NCI-H1417 (cell line): Measurements from ENCODE around the gene CEP112.

ENCODE experiments used
- DNase-seq, 3 experiments: peaks; one replicate each; lab custom pipeline; 2025; lab: John Stamatoyannopoulos, UW

Gene CEP112

GRCh38 chr17:65593855-65594845 is 597.8 kb downstream of the CEP112 start:
- no peak for DNase-seq

- DNase-seq, result no peak
These were observed 598.7 kb downstream of the CEP112 start for GRCh38 chr17:65593092-65593854.

DNA sequence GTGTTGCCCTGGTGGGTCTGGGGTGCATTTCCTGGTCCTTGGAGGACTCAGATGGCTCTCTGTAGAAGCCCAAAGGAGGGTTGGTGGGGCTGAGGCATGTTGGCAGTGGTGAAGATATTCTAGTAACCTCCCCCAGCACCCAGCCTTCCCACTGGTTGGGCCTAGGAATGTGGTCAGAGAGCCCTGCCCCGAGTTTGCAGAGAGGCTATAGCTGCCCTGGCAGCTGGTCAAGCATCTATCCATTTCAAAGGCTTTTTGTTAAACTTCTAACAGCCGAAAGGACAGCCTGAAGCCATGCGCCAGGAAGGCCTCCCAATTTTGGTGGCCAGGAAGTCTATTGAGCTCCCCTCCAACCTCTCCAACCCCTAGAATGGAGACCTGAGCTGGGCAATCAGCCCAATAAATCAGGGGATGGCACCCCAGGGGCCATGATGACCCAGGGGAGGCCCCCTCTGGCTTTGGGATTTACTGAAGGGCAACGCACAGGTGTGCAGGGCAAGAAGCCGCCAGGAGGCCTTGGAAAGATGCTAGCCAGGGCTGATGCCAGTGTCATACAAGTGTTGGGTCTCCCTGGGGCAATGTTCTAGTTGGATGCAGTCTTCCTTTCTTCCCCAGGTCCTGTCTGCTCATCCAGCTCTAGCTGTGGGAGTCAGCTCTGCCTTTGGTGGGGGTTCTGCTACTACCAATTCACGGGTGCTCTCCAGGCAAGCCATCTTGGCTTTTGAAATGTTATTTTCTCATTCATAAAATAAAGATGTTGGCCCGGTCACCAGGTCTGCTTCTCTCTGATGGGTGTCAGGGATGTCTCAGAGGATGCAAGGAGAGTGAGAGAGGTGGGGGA is 599.6 kb downstream of the CEP112 start:
- no peak for DNase-seq

DNA sequence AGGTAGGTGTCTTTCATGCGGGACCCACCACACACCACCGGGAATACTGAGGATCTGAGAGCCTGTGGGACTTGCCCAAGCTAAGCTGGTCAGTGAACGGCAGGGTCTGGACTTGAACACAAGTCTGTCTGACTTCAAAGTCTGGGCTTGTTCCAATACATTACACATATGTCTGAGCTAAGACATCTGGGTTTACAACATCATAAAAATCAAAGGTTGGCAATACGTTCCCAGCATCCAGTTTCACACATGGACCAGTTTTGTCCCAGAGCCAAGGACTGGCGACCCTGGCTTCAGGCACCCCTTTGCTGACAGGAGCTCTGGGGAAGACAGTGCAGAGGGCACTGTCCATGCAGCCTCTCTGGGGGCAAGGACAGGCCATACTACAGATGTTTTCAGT is 602.6 kb downstream of the CEP112 start:
- no peak for DNase-seq

DNA sequence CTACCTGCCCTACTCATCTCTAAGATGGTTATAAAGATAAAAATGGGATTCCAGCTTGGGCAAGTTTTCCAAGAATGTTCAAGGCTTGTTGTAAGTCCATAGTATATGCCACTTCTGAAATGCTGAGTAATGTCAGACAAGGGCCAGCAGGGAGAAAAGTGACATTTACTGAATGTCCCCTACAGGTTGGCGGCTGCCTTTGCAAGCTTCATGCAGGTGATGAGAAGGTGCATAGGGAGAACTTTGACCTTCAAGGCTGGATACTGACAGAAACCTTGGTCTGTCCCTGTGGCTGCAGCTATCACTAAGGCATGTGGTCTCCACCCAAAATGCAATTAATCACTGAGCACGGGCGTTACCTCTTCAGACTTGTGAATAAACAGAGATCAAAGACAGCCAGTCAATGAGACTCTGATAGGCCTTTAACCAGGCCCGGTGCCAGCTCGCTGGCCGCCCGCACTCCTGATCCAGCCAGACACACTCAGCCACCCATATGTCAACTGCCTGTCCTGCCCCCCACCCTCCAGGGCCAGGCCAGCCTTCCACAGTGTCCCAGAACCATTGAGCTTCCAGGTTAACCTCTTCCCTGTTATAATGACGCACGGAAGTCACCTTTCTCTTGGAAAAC is 603.6 kb downstream of the CEP112 start:
- peak in 2 of 3 experiments; percentile 21 to 61 for DNase-seq

DNA sequence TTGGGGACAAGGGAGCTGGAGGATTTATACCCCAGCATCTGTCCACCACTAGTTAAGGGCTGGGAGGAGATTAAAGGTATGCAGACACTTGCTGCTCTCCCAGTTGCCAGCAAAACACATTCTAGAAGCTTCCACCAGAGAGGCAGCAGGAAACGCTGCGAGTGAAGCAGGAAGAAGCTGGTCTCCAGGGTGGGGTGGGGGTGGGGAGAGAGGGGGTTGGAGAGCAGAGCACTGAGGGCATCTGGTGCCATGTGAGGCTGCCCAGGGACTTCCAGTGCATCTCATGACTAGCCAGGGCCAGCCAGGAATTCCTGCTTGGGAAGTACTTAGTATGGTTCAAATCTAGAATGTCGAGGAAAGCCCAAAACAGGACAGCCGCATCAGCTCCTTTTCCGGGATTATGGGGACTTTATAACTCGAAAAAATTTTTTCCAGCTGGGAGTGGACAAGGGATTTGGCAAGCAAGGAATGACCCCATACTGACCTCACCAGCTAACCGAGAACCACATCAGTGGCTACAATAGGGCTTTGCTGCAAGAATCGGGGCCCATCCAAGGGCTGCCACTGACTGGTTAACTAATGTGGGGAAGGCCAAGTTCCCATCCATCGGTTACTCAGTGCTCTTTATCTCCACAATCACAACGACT is 604.3 kb downstream of the CEP112 start:
- no peak for DNase-seq

GRCh38 chr17:65586899-65587298 is 605.0 kb downstream of the CEP112 start:
- DNase-seq, result peak in 1 of 3 experiments; percentile 4
